Measurements from ENCODE around the gene CRISPLD2.

Gene CRISPLD2

DNA sequence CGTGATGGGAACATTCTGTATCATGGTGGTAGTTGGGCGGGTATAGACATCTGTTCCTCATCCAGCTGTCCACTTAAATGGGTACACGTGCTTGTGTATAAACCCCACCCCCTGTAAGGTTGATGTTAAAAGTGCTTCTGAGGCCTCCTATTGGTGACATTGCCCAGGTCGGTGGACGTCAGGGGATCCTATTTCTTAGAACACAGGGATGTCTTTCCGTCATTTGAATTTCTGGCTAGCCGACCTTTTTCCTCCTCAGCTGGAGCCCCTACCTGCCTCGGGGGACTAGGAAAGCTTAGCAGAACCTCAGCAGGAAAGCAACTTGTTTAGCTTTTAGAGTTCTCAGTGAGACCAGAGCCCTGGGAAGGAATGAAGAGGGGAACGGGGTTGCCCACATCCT, 16.6 kb upstream of the CRISPLD2 start:
- FAIRE-seq, result no peak

DNA sequence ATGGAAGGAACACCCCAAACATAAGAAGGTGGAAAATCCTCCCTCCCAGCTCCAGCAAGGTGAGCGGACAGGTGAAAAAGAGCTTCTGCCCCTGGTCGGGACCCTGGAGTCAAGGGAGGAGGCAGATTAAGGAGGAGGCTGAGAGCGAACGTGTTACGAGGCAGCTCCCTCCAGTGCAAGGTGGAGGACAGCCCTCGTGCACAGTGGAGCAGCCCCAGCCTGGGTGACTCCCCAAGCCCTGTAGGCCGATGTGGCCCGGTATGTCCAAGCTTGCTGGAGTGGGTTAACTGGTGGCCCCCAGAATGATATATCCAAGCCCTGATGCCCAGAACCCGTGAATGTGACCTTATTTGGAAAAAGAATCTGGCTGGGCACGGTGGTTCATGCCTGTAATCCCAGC, 15.5 kb upstream of the CRISPLD2 start:
- FAIRE-seq, result no peak

DNA sequence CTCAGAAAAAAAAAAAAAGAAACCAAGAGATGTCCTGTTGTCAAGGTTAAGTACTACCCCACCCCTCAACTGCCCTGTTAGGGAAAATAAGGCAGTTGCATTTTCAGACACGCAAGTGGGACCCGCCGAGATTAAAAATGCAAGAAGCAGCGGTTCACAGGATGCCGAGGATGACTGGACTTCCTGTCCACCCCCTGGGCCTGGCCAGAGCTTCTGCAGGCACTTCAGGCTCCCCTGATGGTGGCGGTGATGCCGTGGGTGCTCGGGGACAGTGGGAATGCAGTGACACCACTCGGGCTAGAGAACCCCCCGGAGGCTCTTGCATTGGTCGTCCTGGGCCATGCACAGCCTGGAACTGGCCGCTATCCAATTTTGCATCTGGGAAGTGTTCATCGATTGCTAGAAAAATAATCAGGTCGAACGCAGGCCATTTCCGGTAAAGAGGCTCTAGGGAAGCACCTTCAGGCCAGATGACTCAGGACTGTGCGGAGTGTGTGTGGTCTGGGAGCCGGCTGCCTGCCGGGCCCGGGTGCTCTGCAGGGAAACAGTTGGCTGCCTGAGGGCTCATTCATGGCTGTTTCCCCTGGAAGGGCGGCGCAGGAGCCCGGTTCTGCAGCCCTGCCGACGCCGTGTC, 13.4 kb upstream of the CRISPLD2 start:
- FAIRE-seq, result no peak

DNA sequence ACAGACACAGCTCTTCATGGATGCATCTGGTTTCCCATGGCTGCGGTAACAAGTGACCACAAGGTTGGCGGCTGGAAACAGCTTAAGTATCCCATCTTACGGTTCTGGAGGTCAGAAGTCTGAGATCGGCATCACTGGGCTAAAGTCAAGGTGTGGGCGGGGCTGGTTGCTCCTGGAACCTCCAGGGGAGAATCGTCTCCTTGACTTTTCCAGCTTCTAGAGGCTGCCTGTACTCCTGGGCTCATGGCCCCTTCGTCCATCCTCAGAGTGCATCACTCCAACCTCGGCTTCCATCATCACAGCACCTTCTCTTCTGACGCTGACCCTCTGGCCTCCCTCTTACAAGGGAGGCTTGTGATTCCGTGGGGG, 12.9 kb upstream of the CRISPLD2 start:
- no peak for FAIRE-seq

DNA sequence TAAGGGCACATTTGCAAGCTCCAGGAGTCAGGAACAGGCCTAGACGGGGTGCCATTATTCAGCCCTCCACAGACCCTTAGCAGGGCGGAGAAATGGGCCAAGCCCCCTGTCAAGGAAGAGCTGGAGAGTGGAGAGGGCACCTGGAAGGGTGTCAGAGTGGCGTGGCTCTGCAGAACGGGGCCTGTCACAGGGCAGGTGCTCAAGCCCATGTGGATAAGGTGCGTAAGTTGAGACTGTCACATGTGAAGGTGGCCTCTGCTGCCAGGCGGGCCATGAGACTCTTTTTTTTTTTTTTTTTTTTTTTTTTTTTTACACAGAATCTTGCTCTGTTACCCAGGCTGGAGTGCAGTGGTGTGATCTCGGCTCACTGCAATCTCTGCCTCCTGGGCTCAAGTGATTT, 12.0 kb upstream of the CRISPLD2 start:
- no peak for FAIRE-seq

DNA sequence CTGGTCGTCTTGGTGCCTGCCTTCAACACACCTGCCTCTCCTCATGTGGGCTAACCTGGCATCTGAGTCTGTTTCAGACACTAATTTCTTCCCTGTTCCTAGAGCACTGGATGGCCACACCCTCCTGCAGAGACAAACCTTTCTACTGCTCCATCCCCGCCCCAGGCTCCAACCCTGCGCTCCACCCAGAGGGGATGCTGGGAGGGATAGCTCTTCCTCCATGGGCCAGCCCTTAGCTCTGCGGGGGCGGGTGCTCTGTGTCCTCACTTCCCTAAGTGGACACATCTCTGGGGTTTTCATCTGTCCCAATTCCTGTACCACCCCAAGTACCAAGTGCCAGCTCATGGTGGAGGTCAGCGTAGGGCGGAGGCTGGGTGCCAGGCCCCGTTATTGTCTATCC, 11.0 kb upstream of the CRISPLD2 start:
- FAIRE-seq, result no peak

DNA sequence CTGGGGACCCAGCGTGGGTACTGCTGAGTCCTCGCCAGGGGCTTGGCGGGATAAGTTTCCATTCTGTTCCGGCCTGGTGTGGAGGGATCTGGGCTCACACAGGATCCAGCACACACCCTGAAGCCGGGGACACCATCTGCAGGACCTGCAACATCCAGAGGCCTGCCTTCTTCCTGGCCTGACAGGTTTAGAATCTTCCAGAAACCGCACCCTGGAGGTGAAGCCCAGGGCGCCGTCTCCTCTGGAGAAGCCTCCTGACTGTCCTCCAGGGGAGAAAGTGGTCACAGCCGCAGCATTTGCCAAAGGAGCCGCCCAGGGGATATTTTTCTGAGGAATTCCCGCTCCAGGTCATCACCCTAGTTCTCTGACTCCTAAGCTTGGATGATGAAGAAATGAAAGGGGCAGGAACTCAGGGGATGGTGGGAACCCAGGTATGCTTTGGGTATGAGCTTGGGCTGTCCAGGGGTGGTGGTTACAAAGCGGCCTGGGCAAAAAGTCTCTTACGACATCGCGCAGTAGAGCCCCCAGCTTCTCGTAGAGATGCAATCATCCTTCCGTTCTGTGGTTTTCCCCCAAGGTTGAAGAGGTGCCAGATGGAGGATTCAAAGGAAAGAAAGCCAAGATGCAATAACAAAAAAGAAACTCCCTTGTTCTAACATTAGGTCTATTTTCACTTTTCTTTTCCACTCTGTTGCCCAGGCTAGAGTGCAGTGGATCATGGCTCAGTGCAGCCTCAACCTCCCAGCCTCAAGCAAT, 9.1 kb upstream of the CRISPLD2 start:
- FAIRE-seq, result no peak

DNA sequence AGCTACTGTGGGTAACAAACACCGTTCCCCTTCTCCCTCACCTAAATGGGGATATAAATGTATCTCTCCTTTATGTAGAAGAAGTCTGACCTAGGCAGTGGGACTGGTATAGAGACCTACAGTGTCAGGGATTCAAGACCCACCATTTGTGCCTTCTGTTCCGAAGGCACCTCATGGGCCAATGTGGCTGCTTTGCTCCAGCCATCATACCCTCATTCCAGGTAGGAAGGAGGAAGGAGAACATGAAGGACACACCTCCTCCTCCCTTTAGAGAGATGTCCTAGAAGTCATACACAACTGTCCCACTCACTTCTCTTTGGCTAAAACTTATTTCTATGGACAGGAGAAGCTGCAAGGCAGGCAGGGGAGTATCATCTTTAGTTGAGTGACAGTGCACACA, 8.3 kb upstream of the CRISPLD2 start:
- no peak for FAIRE-seq

DNA sequence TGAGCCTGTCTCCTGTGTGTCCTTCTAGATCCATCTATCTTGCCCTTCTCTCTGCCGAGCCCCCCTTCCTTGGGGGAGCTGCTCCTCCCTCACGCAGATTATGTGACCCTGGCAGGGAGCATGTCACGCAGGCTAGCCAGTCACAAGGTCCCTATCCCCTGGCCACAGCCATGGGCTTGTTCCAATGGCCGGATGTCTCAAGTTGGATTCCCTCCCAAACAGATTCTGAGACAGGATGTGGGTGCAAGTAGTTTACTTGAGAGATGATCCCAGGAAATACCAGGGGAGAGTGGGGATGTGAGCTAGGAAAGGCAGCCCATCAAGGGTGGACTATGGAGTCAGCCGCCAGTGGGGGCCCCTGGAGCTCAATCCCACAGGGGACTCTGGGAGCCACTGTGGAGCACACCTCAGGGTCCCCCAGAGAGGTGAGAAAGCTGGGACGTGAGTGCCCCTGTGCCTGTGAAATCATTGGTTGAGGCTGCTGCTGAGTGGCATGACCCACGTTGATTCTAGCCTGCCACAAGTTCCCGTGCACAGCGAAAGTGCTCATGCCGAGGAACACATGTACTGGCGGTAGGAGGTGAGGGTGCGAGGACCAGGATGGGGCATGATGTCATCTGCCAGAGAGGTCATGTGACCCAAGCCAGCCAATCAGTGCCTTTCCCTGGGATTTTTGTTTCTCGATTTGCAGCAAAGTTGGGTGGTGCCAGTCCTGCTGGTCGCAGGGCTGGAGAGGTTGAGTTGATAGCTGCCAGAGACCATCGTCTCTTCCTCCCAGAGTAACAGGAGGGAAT, 6.4 kb upstream of the CRISPLD2 start:
- no peak for FAIRE-seq

DNA sequence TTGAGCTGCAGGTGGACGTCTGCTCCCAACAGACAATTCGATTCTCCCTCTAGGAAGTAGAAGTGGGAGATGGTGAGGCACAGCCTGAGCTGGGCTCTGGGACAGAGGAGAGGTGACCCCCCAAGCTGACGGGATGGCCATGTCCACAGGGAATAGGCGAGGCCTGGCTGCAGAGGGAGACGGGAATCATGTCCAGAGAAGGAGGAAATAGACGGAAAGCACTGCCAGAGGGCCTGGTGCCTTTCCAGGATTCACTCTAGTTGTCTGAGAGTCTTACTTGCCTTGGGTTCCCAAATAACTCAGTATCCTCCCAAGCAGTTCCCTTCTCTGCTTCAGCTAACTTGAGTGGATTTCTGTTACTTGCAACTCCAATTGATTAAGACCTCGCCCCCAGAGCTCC, 4.3 kb upstream of the CRISPLD2 start:
- FAIRE-seq, result no peak

DNA sequence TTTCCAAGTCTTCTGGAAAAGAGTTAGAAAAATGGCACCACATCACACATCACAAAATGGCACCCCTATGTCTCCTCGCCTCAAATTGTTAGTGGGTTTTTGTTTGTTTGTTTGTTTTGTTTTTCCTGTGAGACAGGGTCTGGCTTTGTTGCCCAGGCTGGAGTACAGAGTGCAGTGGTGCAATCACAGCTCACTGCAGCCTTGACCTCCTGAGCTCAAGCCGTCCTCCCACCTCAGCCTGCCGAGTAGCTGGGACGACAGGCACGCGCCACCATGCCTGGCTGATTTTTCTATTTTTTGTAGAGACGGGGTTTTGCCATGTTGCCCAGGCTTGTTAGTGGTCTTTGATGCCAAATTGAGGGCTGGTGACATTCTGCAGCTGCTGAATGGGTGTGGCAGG, 3.8 kb upstream of the CRISPLD2 start:
- FAIRE-seq, result no peak

DNA sequence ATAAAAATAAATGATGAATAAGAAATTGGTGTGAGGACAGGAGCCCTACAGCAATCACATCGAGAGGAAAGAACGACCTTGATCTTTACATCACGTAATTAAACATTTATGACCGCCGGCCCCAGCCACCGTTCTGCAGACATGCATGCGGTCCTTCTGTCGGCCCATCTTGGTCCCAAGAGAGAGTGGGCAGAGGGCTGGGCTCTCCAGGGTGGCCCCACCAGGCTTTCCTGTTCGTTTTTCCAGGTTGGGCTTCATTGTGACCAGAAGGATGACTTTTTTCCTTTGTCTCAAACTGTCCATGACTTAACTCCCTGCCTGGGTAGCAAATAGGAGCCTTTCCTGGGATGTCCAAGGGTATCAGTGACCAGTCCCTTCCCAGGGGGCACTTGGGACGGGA, 3.3 kb upstream of the CRISPLD2 start:
- FAIRE-seq, result no peak

DNA sequence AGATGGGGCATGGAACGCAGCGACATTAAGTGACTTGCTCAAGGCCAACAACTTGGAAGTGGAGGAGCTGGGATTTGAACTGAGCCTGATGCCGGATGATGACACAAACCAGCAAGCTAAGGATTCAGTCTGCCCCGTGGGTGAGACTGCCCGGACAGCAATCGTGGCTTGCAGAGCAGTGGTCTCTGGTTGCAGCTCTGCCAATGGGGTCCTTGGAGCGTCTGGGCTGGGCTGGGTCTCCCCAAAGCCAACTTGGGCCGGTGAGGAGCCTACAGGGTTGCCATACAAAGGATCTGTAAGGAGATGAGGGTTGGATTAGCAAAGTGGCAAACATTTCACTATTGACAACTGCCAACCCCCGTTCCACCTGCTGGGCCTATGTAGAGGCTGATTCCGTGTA, 2.6 kb upstream of the CRISPLD2 start:
- no peak for FAIRE-seq

DNA sequence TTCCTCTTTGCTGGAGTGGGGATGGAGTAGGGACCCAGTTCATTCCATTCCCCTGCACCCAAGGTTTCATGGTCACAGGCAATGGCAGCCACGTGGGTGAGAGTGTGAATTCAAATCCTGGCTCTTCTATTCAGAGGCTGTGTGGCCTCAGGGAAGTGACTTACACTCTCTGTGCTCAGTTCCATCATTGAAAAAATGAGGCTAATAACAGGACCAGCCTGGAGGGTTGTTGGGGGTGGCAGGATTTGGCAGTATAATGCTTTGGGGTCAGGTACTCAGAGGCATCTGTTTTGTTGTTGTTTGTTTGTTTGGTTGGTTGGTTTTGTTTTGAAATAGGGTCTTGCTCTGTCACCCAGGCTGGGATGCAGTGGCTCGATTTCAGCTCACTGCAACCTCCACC, 2.2 kb upstream of the CRISPLD2 start:
- no peak for FAIRE-seq

DNA sequence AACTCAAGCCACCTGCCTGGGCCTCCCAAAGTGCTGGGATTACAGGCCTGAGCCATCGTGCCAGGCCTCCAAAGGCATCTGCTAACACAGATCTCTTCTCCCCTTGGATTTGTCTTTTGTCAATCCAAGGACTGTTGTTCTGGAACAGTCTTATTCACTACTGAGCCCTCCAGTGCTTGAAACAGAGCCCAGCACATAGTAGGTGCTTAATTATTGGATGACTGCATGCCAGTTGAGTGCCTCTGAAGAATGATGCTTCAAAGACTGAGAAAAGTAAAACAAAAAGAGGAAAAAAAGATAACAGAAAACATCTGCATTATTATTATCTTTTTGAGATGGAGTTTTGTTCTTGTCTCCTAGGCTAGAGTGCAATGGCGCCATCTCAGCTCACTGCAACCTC, 1.7 kb upstream of the CRISPLD2 start:
- no peak for FAIRE-seq

DNA sequence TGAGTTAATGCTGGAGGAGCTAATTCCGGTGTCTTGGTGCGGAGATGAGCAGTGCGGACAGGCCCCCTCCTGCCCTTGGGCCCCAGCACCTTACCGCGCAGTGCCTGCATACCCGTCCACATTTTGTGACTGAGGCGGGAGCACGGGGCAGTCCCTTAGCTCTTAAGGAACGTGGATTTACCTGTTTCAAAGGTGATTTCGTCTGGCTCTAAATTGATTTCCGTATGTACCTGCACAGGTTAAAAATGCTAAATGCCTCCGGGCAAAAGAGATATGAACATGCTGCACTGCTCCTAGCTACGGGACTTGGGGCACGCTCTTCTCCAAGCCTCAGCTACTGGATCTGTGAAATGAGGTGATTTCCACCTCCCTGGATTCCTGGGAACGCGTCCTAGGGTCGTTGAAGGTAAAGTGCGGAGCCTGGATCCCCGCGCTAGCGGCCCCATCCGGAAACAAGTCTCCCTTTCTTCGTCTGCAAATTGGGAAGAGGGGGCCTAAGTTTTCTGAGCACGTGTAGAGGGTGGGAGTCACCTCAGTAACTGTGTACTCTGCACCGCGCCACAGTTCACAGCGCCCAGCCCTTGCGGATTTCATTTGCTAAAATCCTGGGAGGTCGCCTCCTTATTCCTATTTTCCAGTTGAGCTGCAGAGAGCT, 669 bp upstream of the CRISPLD2 start:
- FAIRE-seq, result no peak

DNA sequence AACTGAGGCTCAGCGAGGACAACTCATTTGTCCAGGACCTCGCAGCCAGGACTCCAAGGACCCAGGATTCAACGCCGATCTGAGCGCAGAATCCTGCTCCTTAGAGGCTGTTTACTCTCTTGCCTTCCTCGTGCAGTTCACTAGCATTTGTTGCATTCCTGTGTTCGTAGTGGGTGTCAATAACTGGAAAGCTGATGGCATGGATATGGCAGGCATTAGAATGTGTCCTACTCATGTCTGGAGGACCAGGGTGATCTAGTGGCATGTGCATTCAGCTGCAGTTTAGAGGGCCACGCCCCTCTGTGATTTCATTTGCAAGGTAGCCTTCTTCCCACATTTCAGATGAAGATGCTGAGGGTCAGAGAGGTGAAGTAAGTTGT, 510 bp downstream of the CRISPLD2 start:
- FAIRE-seq, result no peak

DNA sequence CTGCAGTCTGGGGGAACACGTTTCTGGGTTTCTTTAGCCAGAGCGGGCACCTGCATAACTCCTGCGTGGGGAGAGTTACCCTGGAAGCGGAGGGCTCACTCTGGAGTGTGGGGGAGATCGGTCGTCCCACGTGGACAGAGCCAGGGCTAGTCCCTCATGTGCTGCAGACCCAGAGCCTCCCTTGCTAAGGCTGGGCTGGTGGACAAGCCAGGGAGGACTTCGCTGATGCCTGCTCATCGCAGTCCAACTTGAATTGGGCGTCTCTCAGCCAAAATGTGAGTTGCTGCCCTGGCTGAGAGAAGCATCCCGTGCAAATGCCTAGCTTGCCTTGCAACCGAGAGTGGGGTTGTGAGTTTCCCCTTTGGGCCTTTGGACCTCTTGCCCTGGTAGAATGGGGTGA, 986 bp downstream of the CRISPLD2 start:
- FAIRE-seq, result no peak

DNA sequence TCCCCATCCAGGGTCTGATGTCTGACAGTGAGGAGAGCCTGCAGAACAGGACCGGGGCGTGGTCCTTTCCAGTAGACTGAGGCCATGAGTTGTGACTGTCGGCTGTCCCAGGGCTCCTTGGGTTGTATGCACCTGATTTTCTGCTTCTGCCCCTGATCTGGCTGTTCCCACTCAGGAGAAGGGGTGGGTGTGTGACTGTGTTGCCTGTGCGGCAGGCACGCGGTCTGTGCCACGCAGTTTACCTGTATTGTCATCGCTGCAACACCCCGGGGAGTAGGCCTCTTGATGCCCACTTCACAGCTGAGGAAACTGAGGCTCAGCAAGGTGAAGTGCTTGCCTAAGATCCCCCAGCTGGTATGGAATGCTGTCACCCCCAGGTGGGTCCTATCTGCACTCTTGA, 1.4 kb downstream of the CRISPLD2 start:
- FAIRE-seq, result no peak

DNA sequence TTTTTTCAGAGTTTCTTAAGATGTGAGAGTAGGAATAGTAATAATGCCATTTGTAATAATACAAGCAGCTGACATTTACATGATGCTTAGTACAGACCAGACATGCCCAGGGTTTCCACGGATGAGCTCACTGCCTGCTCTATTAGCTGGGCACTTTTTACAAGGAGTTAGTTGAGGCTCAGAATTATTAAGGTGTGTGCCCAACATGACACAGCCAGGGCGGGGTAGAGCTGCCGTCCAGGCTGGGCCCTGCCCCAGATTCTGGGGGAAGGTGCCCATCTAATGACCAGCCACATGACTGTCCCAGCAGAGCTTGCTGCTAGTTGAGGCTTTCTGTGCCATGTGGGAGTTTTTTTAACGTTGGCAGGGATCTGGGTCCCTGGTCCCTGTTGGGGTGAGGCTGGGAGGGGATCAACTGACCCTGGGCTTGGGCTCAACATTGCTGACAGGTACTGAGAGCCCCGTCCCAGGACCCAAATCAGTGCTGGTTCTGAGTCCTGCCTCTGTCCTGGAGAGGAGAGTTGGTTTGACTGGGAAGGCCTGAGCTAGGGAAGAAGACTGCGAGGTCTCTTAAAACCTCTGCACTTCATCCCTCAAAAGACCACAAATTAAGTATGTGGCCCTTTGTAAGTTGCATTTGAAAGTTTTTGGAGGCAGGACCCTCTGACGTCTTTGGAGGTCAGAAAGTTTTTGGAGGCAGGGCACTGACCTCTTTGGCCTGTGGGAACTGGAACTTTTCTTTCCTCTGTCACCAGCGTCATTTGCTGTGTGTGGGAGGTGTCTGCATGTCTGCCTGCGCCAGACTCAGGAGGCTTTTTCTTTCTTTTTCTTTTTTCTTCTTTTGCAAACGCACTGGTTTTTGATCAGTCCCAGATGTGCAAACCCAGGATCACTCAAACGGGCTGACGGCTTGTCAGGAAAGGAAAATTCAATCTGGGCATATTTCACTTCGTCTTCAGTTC, 2.2 kb downstream of the CRISPLD2 start:
- FAIRE-seq, result no peak

DNA sequence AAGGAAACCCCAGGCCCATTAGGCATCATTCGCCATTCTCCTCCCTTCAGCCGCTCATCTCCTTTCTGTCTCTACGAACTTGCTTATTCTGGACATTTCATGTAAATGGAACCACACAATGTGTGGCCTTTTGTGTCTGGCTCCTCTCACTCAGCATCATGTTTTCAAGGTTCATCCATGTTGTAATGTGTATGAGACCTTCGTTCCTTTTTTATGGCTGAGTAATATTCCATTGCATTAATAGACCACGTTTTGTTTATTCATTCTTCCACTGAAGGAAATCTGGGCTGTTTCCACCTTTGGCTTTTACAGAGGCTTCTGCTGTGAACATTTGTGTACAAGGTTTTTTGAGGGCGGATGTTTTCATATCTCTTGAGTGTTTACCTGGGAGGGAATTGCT, 3.2 kb downstream of the CRISPLD2 start:
- no peak for FAIRE-seq

DNA sequence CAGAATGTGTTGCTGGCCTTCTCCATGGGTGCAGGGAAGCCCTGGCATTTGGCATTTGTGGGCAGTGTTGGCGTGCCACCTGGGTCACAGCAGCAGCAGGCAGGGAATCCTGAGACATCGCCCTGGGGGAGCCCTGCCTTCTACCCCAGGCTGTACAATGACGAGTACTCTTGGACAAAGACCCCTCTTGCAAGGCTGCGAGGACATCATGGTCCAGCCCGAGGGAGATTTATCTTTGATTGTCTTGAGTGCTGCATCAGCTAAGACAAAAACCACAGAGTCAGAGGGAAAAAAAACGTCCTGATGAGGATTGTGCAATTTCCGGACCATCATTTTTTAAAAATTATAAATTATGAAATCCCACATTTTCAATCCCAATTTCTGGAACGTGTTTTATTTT, 3.7 kb downstream of the CRISPLD2 start:
- no peak for FAIRE-seq
